ENCODE measurements around the gene METTL24.

- no peak for TF ChIP-seq CTCF (conservative IDR thresholded peaks at IDR 0.05)
- no peak for TF ChIP-seq EZH2 (IDR thresholded peaks at IDR 0.05; ENCODE audit: low read depth)
These were observed 142.0 kb downstream of the METTL24 start for GRCh38 chr6:110216140-110216539.

All from PC-9 (cell line).